T-cell (primary cell): Measurements from ENCODE around the gene KLF7. TPM values are rescaled to one million over a fixed set of nuclear protein-coding genes. Genes with fewer than 3 reads are reported as not detected.

ENCODE experiments used
- ATAC-seq, 4 experiments: fragments of 200-7000 bp in 3 of 4; fragments of 150-1000 bp in 1 of 4; cut with Tn5 transposase; replicated peaks in 1 of 4; 1 replicate in 3 of 4; 2 replicates in 1 of 4; pipeline ENCODE4 v1.10.0; 2021; ENCODE audit warnings: moderate library complexity in 3 of 4, mild to moderate bottlenecking in 2 of 4, moderate number of reproducible peaks in 1 of 4
- CTCF ChIA-PET, 2 donors: fragments of 300-600 bp; sonication (Branson Sonifier 250); formaldehyde crosslinking; loops; one replicate each; lab custom pipeline; 2022; ENCODE audit warnings: antibody characterized with exemption in 2 of 2; lab: Charles Lee
- POLR2A ChIA-PET, 2 donors: fragments of 300-600 bp; sonication (Branson Sonifier 250); formaldehyde crosslinking; loops; one replicate each; lab custom pipeline; 2022; ENCODE audit warnings: antibody characterized with exemption in 2 of 2; lab: Charles Lee
- DNase-seq, 35 experiments: peaks; one replicate each; pipeline versions ENCODE4 v3.0.0 to v3.0.0-alpha.2; 2013 to 2023
- H3K27ac ChIP-seq: one replicate; pipeline ENCODE4 v1.5.1; 2013; ENCODE audit warnings: low read length
- H3K27me3 ChIP-seq, 2 experiments: replicated peaks in 1 of 2; 1 replicate in 1 of 2; 2 replicates in 1 of 2; pipeline versions ENCODE4 v1.6.1 to v1.7.0; 2013; ENCODE audit warnings: low read length in 1 of 2, mixed read lengths in 1 of 2; ENCODE audit not compliant: control insufficient read depth in 2 of 2, insufficient read depth in 2 of 2; ENCODE audit errors: extremely low read depth in 1 of 2
- H3K36me3 ChIP-seq, 2 donors: 1 replicate in 1 of 2; 2 replicates in 1 of 2; pipeline versions ENCODE4 v1.6.1 to v1.7.0; 2013; ENCODE audit warnings: low read length in 1 of 2; ENCODE audit not compliant: control insufficient read depth in 2 of 2, insufficient read depth in 1 of 2; ENCODE audit errors: extremely low read depth in 1 of 2
- H3K4me1 ChIP-seq, 2 experiments: 1 replicate in 1 of 2; 2 replicates in 1 of 2; pipeline versions ENCODE4 v1.6.1 to v1.7.0; 2013; ENCODE audit warnings: low read length in 2 of 2, mixed read lengths in 1 of 2; ENCODE audit not compliant: insufficient read depth in 2 of 2, control insufficient read depth in 1 of 2; ENCODE audit errors: extremely low read depth in 1 of 2
- H3K4me3 ChIP-seq, 2 donors: 1 replicate in 1 of 2; 2 replicates in 1 of 2; pipeline versions ENCODE4 v1.5.1 to v1.7.0; 2013; ENCODE audit warnings: mild to moderate bottlenecking in 2 of 2, low read length in 1 of 2, moderate library complexity in 1 of 2; ENCODE audit not compliant: control insufficient read depth in 1 of 2; ENCODE audit errors: extremely low read depth in 1 of 2
- H3K9me3 ChIP-seq: 2 replicates; pipeline ENCODE4 v1.7.0; 2013
- H3K27ac Mint-ChIP-seq, 2 donors: one replicate each; pipeline ENCODE4 v1.8.0; 2020 to 2021; ENCODE audit warnings: mild to moderate bottlenecking in 2 of 2, mixed read lengths in 2 of 2
- H3K27me3 Mint-ChIP-seq, 2 donors: one replicate each; pipeline ENCODE4 v1.8.0; 2021 to 2022; ENCODE audit warnings: mixed read lengths in 2 of 2
- H3K36me3 Mint-ChIP-seq: one replicate; pipeline ENCODE4 v1.8.0; 2021; ENCODE audit warnings: mixed read lengths
- H3K4me1 Mint-ChIP-seq, 3 donors: one replicate each; pipeline ENCODE4 v1.8.0; 2020 to 2022; ENCODE audit warnings: mixed read lengths in 3 of 3, mild to moderate bottlenecking in 1 of 3
- H3K4me3 Mint-ChIP-seq, 3 donors: one replicate each; pipeline ENCODE4 v1.8.0; 2020 to 2022; ENCODE audit warnings: mild to moderate bottlenecking in 3 of 3, mixed read lengths in 3 of 3, moderate library complexity in 3 of 3
- H3K9me3 Mint-ChIP-seq, 3 donors: one replicate each; pipeline ENCODE4 v1.8.0; 2020 to 2022; ENCODE audit warnings: mixed read lengths in 3 of 3
- WGBS: methylation state at CpG from one replicate; pipeline ENCODE4 v1.1.5; 2013; ENCODE audit warnings: missing lambda C conversion rate; ENCODE audit not compliant: insufficient coverage; 5-methylcytosine and 5-hydroxymethylcytosine counted together
- total RNA-seq, 35 experiments: library from RNA in 6 of 35; stranded (reverse) in 6 of 35; fragments of 120-200 nt in 1 of 35; gene quantifications; one replicate each; pipeline versions ENCODE4 v1.2.1 to v1.2.4 and lab custom pipeline; 2013 to 2026

Gene KLF7
- total RNA-seq, 5 donors from 2014 or later (not counting 1 experiment from before 2014, with no cell fraction given), result 56.8 to 90.6 (median 65.7) TPM

- Histone ChIP-seq H3K9me3 (no peaks in the 10 kb centered on the region), H3K4me1 (peaks cover 25 to 40% of the 10 kb centered on the region in 2 experiments), H3K4me3 (no peak overlapping the region), H3K27me3 (no peaks in the 10 kb centered on the region), H3K36me3 (no peaks in the 10 kb centered on the region), H3K27ac (no peak overlapping the region)
- POLR2A ChIA-PET, result interaction anchor here in 1 of 2 donors (0.6 kb wide), 1 partner anchor 81 kb away, joined by 4 read pairs; no protein-coding TSS in a partner anchor
- no peaks in the 10 kb centered on the region for H3K9me3 Mint-ChIP-seq
- H3K27ac Mint-ChIP-seq, result peak overlapping the region; percentile 50 to 59
- peaks cover 87 to 89% (median 87%) of the 10 kb centered on the region in 3 donors for H3K4me1 Mint-ChIP-seq
- H3K36me3 Mint-ChIP-seq, result peaks cover 39% of the 10 kb centered on the region
- CTCF ChIA-PET, result no interaction called here
- H3K4me3 Mint-ChIP-seq, result peak overlapping the region in 1 of 3 donors; percentile 48
- WGBS, result 88% methylated on average over 4 of the region's 7 CpGs
- peak; percentile 20 to 54 (median 30) for ATAC-seq
- no peak for DNase-seq
- H3K27me3 Mint-ChIP-seq, result no peaks in the 10 kb centered on the region
Observed at GRCh38 chr2:207149249-207150213, 16.2 kb downstream of the KLF7 start.

- Histone ChIP-seq H3K9me3 (no peaks in the 10 kb centered on the region), H3K36me3 (no peaks in the 10 kb centered on the region), H3K27me3 (no peaks in the 10 kb centered on the region), H3K4me1 (peaks cover 30 to 37% of the 10 kb centered on the region in 2 experiments), H3K27ac (no peak overlapping the region), H3K4me3 (no peak overlapping the region)
- Mint-ChIP-seq H3K4me3 (no peak overlapping the region), H3K9me3 (no peaks in the 10 kb centered on the region), H3K4me1 (peaks cover 87 to 90% (median 89%) of the 10 kb centered on the region in 3 donors), H3K36me3 (peaks cover 39% of the 10 kb centered on the region), H3K27ac (peak overlapping the region; percentile 35 to 38), H3K27me3 (no peaks in the 10 kb centered on the region)
- CTCF ChIA-PET, result no interaction called here
- ATAC-seq, result no peak
- POLR2A ChIA-PET, result interaction anchor here (0.6 to 1.2 kb wide), 5 partner anchors 9 to 986 kb away, joined by 3 to 13 read pairs (median 3); no protein-coding TSS in a partner anchor
- no CpG with 5 or more reads among the region's 2 CpGs for WGBS
- no peak for DNase-seq
Observed at GRCh38 chr2:207148020-207148419, 17.7 kb downstream of the KLF7 start.

GRCh38 chr2:207144173-207144785 lies 21.5 kb downstream of the KLF7 start:
- Histone ChIP-seq H3K4me1 (peaks cover 35 to 36% of the 10 kb centered on the region in 2 experiments), H3K27me3 (no peaks in the 10 kb centered on the region), H3K4me3 (no peak overlapping the region), H3K36me3 (no peaks in the 10 kb centered on the region), H3K9me3 (no peaks in the 10 kb centered on the region), H3K27ac (peak overlapping the region; percentile 86)
- no peak for ATAC-seq
- Mint-ChIP-seq H3K27me3 (no peaks in the 10 kb centered on the region), H3K4me3 (peak overlapping the region; percentile 68 to 69 (median 68)), H3K9me3 (no peaks in the 10 kb centered on the region), H3K4me1 (peaks cover 78 to 85% (median 84%) of the 10 kb centered on the region in 3 donors), H3K36me3 (peaks cover 28% of the 10 kb centered on the region), H3K27ac (peak overlapping the region; percentile 92 to 97)
- CTCF ChIA-PET, result interaction anchor here (0.6 to 1.8 kb wide), 7 partner anchors 19 to 1359 kb away, joined by 3 to 6 read pairs (median 4); no protein-coding TSS in a partner anchor
- POLR2A ChIA-PET, result interaction anchor here (0.6 to 5.0 kb wide), 14 partner anchors 8 to 389 kb away, joined by 3 to 49 read pairs (median 4); partner anchors contain the start of gene KLF7 (in 2 of the 2)
- 98% methylated on average over 3 of the region's 3 CpGs for WGBS
- DNase-seq, result no peak

GRCh38 chr2:207143215-207144172 lies 22.3 kb downstream of the KLF7 start:
- H3K4me1 Mint-ChIP-seq, result peaks cover 71 to 83% (median 81%) of the 10 kb centered on the region in 3 donors
- 41% methylated on average over 9 of the region's 13 CpGs for WGBS

GRCh38 chr2:207142461-207142860 lies 23.3 kb downstream of the KLF7 start:
- H3K27me3 ChIP-seq, result no peaks in the 10 kb centered on the region
- ATAC-seq (peak in 2 of 4 experiments; percentile 13 to 26), DNase-seq (peak in 12 of 35 experiments; percentile 1 to 56 (median 24))
- Mint-ChIP-seq H3K36me3 (peaks cover 18% of the 10 kb centered on the region), H3K27ac (peak overlapping the region; percentile 92 to 97), H3K27me3 (no peaks in the 10 kb centered on the region), H3K4me1 (peaks cover 67 to 88% (median 84%) of the 10 kb centered on the region in 3 donors), H3K4me3 (peak overlapping the region; percentile 68 to 69 (median 68)), H3K9me3 (no peaks in the 10 kb centered on the region)
- CTCF ChIA-PET, result interaction anchor here (0.6 to 1.9 kb wide), 16 partner anchors 8 to 342 kb away, joined by 3 to 8 read pairs (median 3); partner anchors contain the start of gene KLF7 (in 2 of the 2)
- POLR2A ChIA-PET, result interaction anchor here (0.5 to 5.0 kb wide), 12 partner anchors 8 to 387 kb away, joined by 3 to 49 read pairs (median 4); partner anchors contain the start of genes KLF7 (in 2 of the 2) and CREB1 (in 1 of the 2)
- no peaks in the 10 kb centered on the region for H3K9me3 ChIP-seq
- peak overlapping the region; percentile 86 for H3K27ac ChIP-seq
- H3K4me3 ChIP-seq, result no peak overlapping the region
- H3K4me1 ChIP-seq, result peaks cover 34 to 35% of the 10 kb centered on the region in 2 experiments
- no peaks in the 10 kb centered on the region for H3K36me3 ChIP-seq
- 60% methylated on average over 2 of the region's 3 CpGs for WGBS

More at GRCh38 chr2:207143215-207144172, 22.3 kb downstream of the KLF7 start:
- Histone ChIP-seq H3K9me3 (no peaks in the 10 kb centered on the region), H3K27ac (peak overlapping the region; percentile 86), H3K4me1 (peaks cover 34 to 35% of the 10 kb centered on the region in 2 experiments), H3K36me3 (no peaks in the 10 kb centered on the region), H3K27me3 (no peaks in the 10 kb centered on the region), H3K4me3 (peak overlapping the region; percentile 32 to 61)
- CTCF ChIA-PET, result interaction anchor here (0.6 to 1.9 kb wide), 17 partner anchors 7 to 1358 kb away, joined by 3 to 8 read pairs (median 3); partner anchors contain the start of gene KLF7 (in 2 of the 2)
- peak; percentile 78 to 88 (median 84) for ATAC-seq
- Mint-ChIP-seq H3K27ac (peak overlapping the region; percentile 92 to 97), H3K9me3 (no peaks in the 10 kb centered on the region), H3K36me3 (peaks cover 23% of the 10 kb centered on the region), H3K27me3 (no peaks in the 10 kb centered on the region), H3K4me3 (peak overlapping the region; percentile 68 to 69 (median 68))
- peak; percentile 36 to 80 (median 61) for DNase-seq
- POLR2A ChIA-PET, result interaction anchor here (0.6 to 5.0 kb wide), 19 partner anchors 8 to 390 kb away, joined by 3 to 49 read pairs (median 4); partner anchors contain the start of genes KLF7 (in 2 of the 2) and CREB1 (in 1 of the 2)
